Esophagus squamous epithelium (tissue), 4 donors: ENCODE measurements around the gene MEGF10.

Experiments used
- CTCF ChIP-seq, 6 experiments: fragments of 450-650 bp in 4 of 6; fragments of 200-600 bp in 2 of 6; sonication (generic) in 2 of 6; IDR thresholded peaks; one replicate each; pipeline ENCODE4 v1.5.1; 2016 to 2019; ENCODE audit warnings: antibody characterized with exemption in 6 of 6, mild to moderate bottlenecking in 4 of 6, moderate library complexity in 4 of 6
- POLR2A ChIP-seq, 4 donors: fragments of 450-650 bp; IDR thresholded peaks; one replicate each; pipeline ENCODE4 v1.6.1; 2017; ENCODE audit warnings: antibody characterized with exemption in 4 of 4, mild to moderate bottlenecking in 4 of 4, moderate library complexity in 3 of 4

GRCh38 chr5:127359502-127359901 is 68.9 kb downstream of the MEGF10 start:
- TF ChIP-seq CTCF (IDR thresholded peaks at IDR 0.05) (no peak), POLR2A (IDR thresholded peaks at IDR 0.05) (no peak)
